GM21717 (cell line): Measurements from ENCODE around the gene IER3.

Experiments
- ATAC-seq: cut with Tn5 transposase; IDR thresholded peaks from one replicate; pipeline ENCODE4 v1.9.1; 2021; ENCODE audit warnings: mild to moderate bottlenecking, moderate library complexity; ENCODE audit not compliant: unreplicated experiment

Gene IER3

DNA sequence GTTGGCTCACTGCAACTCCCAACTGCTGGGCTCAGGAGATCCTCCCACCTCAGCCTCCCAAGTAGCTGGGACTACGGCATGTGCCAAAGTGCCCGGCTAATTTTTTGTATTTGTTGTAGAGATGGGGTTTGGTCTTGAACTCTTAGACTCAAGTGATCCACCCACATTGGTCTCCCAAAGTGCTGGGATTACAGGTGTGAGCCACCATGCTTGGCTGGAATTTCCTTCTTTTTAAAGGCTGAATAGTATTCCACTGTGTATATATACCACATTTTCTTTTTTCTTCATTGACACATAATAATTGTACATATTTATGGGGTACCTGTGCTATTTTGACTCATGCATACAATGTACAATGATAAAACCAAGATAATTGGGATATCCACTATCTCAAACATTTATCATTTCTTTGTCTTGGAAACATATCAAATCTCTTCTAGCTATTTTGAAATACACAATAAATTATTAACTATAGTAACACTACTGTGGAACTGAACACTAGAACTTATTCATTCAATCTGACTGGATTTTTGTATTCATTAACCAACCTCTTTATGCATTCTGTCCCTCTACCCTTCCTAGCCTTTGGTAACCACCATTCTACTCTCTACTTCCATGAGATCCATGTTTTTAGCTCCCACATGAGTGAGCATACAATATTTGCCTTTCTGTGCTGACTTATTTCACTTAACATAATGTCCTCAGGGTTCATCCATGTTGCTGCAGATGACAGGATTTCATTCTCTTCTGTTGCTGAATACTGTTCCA is 35.1 kb downstream of the IER3 start:
- no peak for ATAC-seq

- ATAC-seq, result no peak
Observed at GRCh38 chr6:30707281-30707850, 37.0 kb downstream of the IER3 start.

GRCh38 chr6:30705620-30706019 is 38.7 kb downstream of the IER3 start:
- no peak for ATAC-seq

DNA sequence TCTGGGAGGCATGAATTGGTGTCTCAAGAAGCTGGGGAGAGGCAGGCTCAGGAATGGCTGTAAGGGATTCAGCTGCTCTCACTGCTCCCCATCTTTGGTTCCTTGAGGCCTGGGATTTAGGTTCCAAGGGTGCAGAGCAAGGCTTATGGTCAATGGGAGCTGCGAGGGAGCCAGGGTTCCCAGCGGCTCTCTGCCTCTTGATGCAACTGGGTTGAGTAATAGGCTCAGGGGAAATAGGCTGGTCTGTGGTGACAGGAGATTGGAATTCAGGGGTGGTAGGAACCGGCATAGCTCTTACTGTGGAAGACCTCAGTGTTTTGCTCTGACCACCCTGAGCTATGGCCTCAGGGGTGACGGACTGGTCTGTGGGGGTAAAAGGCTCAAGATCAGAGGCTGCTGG is 40.5 kb downstream of the IER3 start:
- no peak for ATAC-seq

GRCh38 chr6:30703011-30703410 is 41.3 kb downstream of the IER3 start:
- ATAC-seq, result no peak

GRCh38 chr6:30700340-30700739 is 44.0 kb downstream of the IER3 start:
- ATAC-seq, result no peak

DNA sequence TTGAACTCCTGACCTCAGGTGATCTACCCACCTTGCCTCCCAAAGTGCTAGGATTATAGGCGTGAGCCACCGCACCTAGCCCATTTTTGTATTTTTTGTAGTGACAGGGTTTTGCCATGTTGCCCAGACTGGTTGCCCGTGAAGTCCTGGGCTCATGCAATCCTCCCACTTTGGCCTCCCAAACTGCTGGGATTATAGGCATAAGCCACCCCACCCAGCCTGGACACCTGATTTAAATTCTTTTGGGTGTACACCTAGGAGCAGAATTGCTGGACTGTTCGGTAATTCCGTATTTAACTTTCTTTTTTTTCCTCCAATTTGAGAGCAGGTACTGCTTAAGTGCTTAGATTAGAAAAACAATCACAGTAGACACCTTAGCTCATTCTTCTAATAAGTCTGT is 47.9 kb downstream of the IER3 start:
- ATAC-seq, result no peak
